Stromal cell of bone marrow (primary cell): Measurements from ENCODE around the gene ARF1.
A peak's percentile ranks its signal among the peaks of the same experiment; 100 is the strongest.

Experiments
- DNase-seq: peaks from one replicate; pipeline ENCODE4 v3.0.0-alpha.2; 2012; ENCODE audit warnings: low read depth

ARF1 gene

GRCh38 chr1:228071839-228072657 lies 10.5 kb upstream of the ARF1 start:
- DNase-seq = no peak

- no peak for DNase-seq
These were observed 9.9 kb upstream of the ARF1 start for GRCh38 chr1:228072658-228073043.

- DNase-seq = no peak
These were observed 9.2 kb upstream of the ARF1 start for GRCh38 chr1:228073061-228073856.

- no peak for DNase-seq
These were observed 8.5 kb upstream of the ARF1 start for GRCh38 chr1:228073857-228074545.

DNA sequence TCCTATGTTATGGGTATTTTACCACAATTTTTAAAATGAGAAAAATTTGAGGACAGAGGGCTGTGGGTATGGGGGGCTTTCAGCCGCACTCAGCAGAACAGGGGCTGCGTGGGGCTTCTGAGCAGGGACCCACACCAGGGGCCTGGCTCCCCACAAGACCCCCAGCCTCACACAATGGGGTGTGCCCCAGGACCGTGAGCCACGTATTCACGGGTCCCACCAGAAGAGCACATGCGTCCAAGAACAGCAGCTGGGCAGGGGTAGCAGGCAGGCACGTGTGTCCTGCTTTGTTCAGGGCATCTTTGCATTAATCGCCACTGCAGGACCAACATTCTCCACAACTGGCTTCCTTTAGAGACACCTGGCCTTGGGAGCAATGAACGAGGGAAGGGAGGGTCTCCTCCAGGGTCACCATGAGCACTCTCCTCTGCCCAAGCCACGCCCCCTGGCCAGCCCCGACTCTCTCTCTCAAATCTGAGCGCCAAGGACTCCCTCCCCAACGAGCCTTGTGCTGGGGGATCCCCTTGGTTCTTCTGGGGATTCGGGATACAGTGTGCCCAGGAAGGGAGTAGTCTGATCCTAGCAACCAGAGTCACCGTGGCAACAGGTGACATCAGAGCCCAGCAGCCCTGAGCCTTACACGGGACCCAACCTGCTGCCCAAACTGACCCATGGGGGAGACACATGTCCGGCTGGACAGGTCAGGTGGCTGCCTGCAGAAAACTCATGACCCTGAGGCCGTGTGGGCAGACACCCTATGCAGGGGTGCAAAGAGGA lies 7.4 kb upstream of the ARF1 start:
- DNase-seq = no peak

DNA sequence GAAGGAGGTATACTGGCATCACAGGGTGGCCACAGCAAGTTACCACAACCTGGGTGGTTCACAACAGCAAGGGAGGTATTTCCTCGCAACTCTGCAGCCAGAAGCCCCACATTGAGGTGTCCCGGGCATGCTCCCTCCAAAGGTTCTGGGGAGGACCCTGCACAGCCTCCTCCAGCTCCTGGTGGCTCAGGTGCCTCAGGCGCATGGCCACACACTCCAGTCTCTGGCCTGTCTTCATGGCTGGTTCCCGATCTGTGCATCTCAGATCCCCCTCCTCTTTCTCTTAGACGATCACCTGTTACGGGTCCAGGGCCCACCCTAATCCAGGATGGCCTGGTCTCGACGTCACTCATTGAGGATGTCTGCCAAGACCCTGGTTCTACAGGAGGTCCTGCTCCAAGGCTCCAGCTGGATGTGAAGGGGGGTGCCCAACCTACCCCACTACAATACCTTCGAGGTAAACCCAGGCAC lies 6.7 kb upstream of the ARF1 start:
- DNase-seq = no peak

DNA sequence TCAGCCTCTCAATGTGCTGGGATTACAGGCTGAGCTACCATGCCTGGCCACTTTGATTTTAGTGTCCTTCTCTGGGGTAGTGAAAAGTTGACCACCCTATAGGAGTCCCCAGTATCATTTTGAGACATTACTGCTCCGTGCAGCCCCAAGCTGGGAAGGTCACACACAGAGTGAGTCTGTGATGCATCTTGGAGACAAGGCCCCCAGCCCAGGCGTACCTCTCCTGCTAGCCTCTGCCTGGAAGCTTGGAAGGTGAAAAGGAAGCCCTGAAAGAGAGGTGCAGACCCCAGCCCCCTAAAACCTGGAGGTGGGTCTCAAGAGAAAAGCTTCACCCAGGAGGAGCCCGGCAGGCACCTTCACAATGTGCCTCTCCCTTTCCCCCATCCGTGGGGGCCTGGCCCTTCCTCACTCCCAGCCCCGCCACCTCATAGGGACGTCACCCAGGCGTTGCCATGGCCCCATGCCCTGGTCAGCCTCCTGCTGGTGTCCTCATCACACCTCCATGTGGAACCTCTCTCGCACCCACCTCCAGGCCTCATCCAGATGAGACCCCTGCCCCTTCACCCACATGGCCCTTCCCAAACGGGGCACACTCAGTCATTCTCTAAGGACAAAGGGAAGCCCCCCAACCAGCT lies 5.6 kb upstream of the ARF1 start:
- no peak for DNase-seq

DNA sequence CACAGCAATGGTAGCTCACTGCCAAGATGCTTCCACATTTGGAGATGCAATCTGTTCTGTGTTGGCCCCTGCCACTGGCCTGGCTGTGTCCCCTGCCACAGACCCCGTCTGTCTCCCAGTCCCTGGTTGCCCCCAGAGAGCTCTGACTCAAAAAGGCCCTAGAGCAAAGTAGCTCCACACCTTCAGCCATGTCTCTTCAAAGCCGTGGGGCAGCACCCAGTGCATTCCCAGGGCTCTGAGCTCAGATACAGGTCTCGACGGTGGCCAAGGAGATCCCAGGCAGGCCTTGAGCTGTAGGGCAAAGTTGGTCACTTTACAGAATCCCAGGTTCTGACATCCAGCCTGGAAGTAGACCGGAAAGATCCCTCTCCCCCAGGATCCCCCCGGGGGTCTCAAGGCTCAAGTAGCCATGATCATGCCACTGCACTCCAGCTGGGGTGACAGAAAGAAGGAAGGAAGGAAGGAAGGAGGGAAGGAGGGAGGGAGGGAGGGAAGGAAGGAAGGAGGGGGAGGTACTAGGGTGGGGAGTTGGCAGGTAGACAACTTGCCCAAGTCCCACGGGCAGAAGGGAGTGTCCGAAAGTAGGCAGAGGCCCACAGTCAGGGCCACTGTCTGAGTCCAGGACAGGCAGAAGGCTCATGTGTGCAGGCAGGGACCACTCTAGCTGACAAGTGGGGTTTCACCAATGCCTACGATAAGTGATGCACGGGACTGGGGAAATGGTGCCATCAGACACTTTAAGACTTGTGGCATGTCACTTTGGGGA lies 4.8 kb upstream of the ARF1 start:
- DNase-seq = no peak

GRCh38 chr1:228079013-228079412 lies 3.5 kb upstream of the ARF1 start:
- no peak for DNase-seq

- no peak for DNase-seq
These were observed 2.8 kb upstream of the ARF1 start for GRCh38 chr1:228079601-228080263.

GRCh38 chr1:228081144-228081543 lies 1.4 kb upstream of the ARF1 start:
- no peak for DNase-seq

DNA sequence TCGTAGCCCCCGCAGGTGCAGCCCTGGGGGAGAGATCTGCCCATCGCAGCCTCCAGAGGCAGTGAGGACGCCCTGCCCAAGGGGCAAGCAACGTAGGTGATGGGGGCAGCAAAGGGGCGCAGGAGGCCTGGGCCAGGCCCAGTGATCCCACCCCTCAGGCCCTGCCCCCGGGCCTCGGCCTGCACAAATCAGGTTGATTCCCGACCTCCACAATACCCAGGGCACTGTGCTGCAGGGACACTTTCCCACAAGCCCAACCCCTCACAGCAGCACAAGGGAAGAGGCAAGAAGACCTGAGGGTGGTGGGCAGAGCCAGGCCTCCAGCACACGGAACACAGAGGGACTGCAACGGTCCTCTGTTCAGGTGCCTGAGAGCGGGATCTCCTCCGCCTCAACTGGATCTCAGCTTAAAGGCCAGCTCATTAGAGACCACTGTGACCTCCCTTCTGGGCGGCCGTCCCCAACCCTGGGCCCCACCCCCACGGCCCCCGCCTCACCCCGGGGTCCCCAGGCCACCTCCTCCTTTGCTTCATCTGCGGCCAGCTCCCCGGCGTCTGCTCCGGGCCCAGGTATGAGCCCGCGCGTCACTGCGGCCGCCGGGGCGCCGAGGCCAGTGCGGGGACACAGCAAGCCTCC lies 812 bp upstream of the ARF1 start:
- no peak for DNase-seq

DNA sequence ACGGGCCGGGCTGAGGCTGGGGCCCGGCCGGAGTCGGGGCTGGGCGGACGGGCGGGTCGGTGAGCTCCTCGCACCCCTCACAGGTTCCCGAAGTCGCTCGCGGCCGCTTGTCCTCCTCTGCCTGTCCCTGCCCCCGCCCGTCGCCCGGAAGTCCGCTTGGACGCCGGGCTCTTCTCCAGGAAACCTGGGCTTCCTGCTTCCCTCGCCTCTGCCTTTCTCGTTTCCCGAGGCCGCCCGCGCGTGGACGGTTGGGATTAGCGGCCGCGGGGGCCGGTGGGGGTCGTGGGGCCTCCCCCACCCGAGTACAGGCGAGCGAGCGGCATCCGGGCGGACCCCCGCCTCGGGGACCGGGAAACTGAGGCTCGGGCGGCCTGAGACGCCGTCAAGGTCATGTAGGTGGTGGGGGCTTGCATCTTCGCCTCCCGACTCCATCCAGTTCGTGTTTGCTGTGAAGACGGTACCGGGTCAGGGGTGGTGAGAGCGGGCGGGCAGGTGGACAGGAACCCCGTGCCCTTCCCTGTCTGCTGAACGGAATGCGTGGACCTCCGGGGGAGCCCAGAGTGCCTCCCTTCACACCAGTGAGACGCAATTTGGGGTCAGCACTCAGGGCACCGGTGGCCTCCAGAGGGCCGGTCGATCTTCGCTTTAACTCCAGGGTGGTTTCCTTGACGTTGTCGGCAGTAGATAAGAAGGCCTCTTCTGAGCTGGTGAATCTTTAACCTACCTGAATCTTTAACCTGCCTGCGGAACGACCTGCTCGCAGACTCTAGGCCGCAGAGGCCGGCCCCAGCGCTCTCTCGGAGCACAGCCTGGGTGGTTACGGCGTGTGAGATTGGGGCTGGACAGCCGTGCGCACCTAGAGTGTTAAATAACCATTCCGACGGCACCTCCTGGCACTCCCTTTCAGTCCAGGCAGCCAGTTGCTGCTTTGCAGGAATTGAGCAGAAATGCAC lies 686 bp downstream of the ARF1 start:
- DNase-seq = no peak

DNA sequence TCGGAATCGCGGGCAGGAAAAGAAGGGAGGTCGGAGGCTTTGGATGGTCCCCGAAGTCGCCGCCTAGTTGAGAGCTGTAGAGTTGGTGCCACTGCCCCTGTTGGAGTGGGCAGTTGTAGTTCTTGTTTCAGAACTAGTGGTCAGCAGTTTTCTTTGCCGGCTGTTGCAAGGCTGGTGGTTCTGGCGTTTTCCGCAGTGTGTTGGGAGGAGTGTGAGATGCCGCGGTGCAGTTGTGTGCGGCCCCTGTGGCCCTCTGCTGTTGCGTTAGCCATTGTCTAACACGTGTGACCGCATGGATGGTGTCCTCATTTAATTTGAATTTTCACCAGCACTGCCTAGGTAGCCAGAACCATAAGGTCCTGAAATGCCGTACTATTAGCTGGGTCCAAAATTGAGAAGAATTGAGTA lies 1.4 kb downstream of the ARF1 start:
- DNase-seq = no peak

DNA sequence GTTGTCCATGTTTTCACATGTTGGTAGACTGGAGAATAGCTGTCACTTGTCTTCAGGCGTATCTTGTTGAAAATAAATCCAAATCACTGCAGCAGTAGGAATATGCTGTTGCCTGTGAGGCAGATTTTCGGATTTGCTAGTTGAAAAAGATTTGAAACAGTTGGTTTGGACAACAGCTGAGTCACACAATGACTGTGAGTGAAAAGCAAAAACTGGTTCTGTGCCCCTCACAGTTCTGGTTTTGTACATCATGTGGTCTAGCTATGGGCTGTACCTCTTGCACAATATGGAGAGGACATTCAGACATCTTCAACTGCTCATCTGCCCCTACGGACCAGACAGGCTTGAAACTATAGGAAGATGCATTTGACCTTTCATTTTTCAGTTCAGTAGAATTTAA lies 1.8 kb downstream of the ARF1 start:
- peak; percentile 68 for DNase-seq

DNA sequence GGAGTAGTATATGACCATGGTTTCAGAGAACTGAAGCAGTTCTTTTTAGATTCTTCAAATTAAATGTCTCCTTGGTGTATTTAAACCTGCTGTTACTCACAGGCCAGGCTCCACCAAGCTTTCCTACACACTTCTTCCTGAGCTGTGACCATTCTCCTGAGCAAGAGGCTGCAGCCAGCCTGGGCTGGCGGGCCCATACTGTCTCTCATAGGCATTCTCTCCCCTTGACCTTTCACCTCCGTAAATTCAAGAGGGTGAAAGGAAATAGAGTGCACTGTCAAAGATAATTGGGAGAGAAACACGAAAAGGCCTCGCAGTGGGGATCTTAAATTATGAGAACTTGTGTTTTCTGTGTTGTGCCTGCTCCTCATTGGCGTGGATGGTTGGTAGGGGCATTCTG lies 2.3 kb downstream of the ARF1 start:
- no peak for DNase-seq

DNA sequence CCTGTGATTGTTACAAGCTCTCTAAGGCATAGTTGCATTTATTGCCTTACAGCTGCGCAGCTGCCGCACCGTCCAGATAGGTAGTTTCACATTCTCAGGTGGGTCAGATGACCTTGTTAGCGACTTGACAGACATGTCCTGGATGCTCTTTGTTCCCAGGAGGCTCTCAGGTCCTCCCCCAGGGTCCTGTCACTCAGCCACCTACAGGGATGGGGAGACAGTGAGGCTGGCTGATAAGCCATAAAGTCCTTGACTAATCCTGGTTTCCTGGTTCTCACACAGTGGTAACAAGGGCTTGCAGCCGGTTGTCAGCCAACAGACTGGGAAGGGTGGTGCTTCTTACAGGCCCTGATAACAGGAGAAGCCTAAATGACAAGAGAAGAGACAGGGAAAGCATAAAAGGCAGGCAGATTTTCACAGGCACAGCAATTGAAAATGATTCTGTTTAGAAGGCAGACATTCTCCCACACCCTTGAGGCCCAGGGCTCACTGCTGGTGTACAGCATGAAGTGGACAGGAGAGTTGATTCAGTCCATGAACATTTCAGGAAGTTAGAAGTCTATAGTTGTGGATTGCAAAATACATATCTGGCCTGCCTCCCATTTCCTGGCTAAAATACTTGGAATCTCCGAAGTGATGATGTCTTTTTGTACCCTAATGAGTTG lies 2.9 kb downstream of the ARF1 start:
- DNase-seq = peak; percentile 58

GRCh38 chr1:228087771-228088251 lies 5.3 kb downstream of the ARF1 start:
- DNase-seq = no peak
